Measurements from ENCODE around the gene GCGR. TPM values are rescaled to one million over a fixed set of nuclear protein-coding genes. Genes with fewer than 3 reads are reported as not detected.

GCGR gene
- total RNA-seq, 2 donors from 2014 or later, result 0.17 TPM; not detected in 1

- Mint-ChIP-seq H3K4me1 (ENCODE audit: low read depth) (no peaks in the 10 kb centered on the region), H3K9me3 (no peaks in the 10 kb centered on the region), H3K4me3 (no peak overlapping the region), H3K27ac (no peak overlapping the region), H3K36me3 (ENCODE audit: insufficient read depth in 2 of 2) (peaks cover 1 to 7% of the 10 kb centered on the region in 2 donors), H3K27me3 (ENCODE audit: low read depth) (no peaks in the 10 kb centered on the region)
- ATAC-seq (replicated peaks in 1 of 2) (no peak), DNase-seq (no peak)
These were observed 38.4 kb downstream of the GCGR start for GRCh38 chr17:81842378-81842724.

DNA sequence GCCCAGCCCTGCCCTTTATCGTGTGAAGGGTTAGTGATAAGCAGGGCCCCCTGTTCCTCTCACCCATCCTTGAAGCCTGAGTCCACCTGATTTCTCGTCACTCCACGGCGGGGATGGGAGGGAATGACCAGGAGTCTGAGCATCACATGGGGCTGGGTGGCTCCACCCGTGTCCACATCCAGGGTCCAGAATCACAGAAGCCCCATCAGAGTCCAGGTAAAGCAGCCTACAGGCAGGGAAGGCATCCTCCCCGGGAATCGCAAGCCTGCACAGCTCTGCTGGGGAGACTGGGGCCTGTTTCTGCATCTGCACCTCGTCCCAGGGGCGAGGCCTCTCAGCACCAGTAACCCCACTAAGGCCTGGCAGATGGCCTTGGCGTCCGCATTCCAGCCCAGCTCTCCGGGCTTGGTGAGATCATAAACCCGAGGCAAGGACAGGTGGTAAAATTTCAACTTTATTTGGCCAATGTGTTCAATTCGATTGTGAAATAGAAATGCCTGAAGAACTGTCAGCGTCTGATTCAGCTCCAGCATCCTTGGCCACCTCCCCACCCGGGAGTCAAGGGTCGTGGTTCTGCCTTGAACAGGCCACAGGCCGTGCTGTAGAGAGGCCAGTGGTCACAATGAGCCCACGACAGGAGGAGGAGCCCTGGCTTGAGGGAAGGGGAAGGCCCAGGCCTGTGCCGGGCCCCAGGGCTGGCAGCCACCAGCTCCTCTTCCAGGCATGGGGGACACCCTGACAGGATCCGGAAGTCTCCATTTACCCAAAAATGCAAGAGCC is 39.0 kb downstream of the GCGR start:
- no peaks in the 10 kb centered on the region for H3K27me3 Mint-ChIP-seq (ENCODE audit: low read depth)
- no peaks in the 10 kb centered on the region for H3K4me1 Mint-ChIP-seq (ENCODE audit: low read depth)
- no peak for DNase-seq
- H3K27ac Mint-ChIP-seq, result no peak overlapping the region
- no peak for ATAC-seq (replicated peaks in 1 of 2)
- H3K4me3 Mint-ChIP-seq, result no peak overlapping the region
- H3K9me3 Mint-ChIP-seq, result no peaks in the 10 kb centered on the region
- peaks cover 1 to 7% of the 10 kb centered on the region in 2 donors for H3K36me3 Mint-ChIP-seq (ENCODE audit: insufficient read depth in 2 of 2)

- no peak for DNase-seq
- Mint-ChIP-seq H3K4me3 (no peak overlapping the region), H3K4me1 (ENCODE audit: low read depth) (no peaks in the 10 kb centered on the region), H3K27ac (no peak overlapping the region), H3K27me3 (ENCODE audit: low read depth) (no peaks in the 10 kb centered on the region), H3K9me3 (no peaks in the 10 kb centered on the region), H3K36me3 (ENCODE audit: insufficient read depth in 2 of 2) (peaks cover 1 to 7% of the 10 kb centered on the region in 2 donors)
- no peak for ATAC-seq (replicated peaks in 1 of 2)
These were observed 39.9 kb downstream of the GCGR start for GRCh38 chr17:81843713-81844326.

DNA sequence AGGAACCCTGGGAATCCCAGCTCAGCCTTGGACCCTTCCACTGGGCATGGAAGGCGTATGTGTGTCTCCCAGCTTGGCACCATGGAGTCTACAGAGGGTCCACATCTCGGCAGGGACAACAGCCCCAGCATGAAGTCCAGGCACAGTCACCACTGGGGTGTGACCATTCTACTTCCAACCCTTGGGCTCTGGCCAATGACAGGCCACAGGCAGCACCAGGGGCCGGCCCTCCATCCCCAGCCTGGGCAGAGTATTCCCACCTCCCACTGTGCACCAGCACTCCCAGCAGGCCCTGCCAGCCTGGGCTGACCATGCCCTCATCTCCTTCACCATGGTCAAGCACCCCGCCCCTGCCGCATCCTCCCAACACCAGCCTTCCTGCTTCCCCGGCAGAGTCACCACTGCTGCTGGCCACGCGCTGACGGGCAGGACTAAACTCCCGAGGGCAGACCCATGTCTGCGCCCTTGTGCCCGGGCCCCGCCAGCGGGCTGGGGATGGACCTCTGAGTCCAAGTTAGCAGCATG is 40.4 kb downstream of the GCGR start:
- peaks cover 1 to 7% of the 10 kb centered on the region in 2 donors for H3K36me3 Mint-ChIP-seq (ENCODE audit: insufficient read depth in 2 of 2)
- no peak overlapping the region for H3K27ac Mint-ChIP-seq
- ATAC-seq (replicated peaks in 1 of 2) (no peak), DNase-seq (no peak)
- no peak overlapping the region for H3K4me3 Mint-ChIP-seq
- no peaks in the 10 kb centered on the region for H3K4me1 Mint-ChIP-seq (ENCODE audit: low read depth)
- H3K9me3 Mint-ChIP-seq, result no peaks in the 10 kb centered on the region
- no peaks in the 10 kb centered on the region for H3K27me3 Mint-ChIP-seq (ENCODE audit: low read depth)

GRCh38 chr17:81844887-81845286 is 40.9 kb downstream of the GCGR start:
- no peak overlapping the region for H3K4me3 Mint-ChIP-seq
- H3K36me3 Mint-ChIP-seq (ENCODE audit: insufficient read depth in 2 of 2), result peaks cover 1 to 7% of the 10 kb centered on the region in 2 donors
- no peaks in the 10 kb centered on the region for H3K4me1 Mint-ChIP-seq (ENCODE audit: low read depth)
- H3K27me3 Mint-ChIP-seq (ENCODE audit: low read depth), result no peaks in the 10 kb centered on the region
- H3K27ac Mint-ChIP-seq, result no peak overlapping the region
- DNase-seq, result no peak
- no peak for ATAC-seq (replicated peaks in 1 of 2)
- no peaks in the 10 kb centered on the region for H3K9me3 Mint-ChIP-seq

- H3K27ac Mint-ChIP-seq, result no peak overlapping the region
- no peaks in the 10 kb centered on the region for H3K9me3 Mint-ChIP-seq
- ATAC-seq (replicated peaks in 1 of 2) (no peak), DNase-seq (no peak)
- H3K36me3 Mint-ChIP-seq (ENCODE audit: insufficient read depth in 2 of 2), result peaks cover 1 to 7% of the 10 kb centered on the region in 2 donors
- H3K4me3 Mint-ChIP-seq, result no peak overlapping the region
- no peaks in the 10 kb centered on the region for H3K4me1 Mint-ChIP-seq (ENCODE audit: low read depth)
- H3K27me3 Mint-ChIP-seq (ENCODE audit: low read depth), result no peaks in the 10 kb centered on the region
These were observed 41.4 kb downstream of the GCGR start for GRCh38 chr17:81845361-81845760.

DNA sequence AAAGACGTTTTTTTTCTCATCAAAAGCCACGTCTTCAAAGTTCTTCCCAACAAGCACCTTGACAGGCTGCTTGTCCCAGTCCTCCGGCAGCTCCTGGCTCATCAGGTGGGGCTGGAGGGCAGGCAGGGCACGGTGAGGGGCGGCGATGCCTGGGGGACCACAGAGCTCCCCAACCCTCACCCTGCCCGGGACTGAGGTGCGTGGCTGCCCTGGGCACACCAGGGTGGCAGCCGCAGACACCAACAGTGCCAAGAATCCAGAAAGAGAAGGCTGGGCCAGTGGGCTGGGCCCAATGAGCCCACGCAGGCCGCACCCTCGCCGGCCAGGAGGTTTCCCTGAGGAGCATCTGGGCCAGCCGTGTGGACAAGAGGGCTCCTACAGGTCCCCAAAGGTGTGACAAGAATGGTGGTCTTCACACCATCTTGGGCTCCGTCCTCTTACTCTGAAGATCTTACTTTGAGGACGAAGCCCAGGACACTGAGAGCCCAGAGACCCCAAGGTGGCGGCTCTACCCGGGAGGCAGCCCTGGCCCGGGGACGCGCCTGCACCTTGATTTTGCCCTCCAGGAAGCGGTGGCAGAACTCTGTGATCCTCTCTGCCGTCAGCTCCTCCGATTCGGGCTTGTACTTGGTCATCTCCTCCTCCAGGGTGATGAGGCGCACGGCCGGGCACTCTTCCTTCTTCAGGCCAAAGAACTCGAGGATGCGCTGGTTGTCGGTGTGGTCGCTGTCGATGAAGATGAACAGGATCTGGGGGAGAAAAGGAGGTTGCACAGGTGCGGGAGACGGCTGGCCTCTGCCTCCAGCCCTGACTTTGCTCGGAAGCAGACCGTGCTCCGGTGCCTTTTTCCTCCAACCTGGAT is 42.2 kb downstream of the GCGR start:
- H3K4me1 Mint-ChIP-seq (ENCODE audit: low read depth), result no peaks in the 10 kb centered on the region
- H3K4me3 Mint-ChIP-seq, result no peak overlapping the region
- no peaks in the 10 kb centered on the region for H3K27me3 Mint-ChIP-seq (ENCODE audit: low read depth)
- no peak for ATAC-seq (replicated peaks in 1 of 2)
- peaks cover 1 to 7% of the 10 kb centered on the region in 2 donors for H3K36me3 Mint-ChIP-seq (ENCODE audit: insufficient read depth in 2 of 2)
- no peak overlapping the region for H3K27ac Mint-ChIP-seq
- DNase-seq, result no peak
- no peaks in the 10 kb centered on the region for H3K9me3 Mint-ChIP-seq

DNA sequence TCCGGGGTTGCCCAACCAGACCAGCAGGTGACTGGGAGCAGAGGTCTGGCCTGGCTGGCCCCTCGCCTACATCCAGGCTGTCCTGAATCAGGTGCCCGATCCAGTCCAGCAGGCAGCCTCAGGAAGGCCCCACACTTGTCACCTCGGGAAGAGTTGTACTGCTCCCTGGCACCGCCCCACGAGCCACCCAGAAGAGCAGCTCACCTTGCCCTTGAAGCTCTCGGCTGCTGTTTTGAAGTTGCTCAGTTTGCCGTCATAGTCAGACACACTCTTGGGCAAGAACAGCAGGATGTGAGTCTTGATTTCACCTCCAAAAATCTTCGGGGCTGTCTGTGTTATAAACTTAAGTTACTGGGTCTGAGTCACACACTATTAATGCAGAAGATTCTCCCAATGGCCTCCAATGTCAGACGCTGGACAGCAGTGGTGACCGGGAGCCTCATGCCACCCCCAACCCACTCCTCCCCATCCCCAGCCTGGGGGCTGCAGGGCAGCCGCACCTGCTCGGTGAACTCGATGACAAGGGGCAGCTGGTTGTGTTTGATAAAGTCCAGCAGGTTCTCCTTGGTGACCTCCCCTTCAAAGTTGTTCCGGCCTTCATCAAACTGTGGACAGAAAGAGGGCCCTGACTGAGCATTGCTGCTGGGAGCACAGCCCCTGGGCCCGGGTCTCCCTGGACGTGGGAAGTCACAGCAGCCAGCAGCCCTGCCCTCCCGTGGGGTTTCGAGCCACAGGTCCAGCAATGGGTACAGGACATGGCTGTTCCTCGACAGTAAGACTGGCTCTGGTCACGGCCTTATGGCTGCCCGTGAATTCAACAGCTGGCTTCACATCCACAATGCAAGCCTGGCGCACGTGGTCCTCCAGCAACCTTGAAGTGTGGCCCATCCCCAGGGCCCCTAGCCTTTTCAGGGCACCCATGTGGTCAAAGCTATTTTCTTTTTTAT is 43.1 kb downstream of the GCGR start:
- Mint-ChIP-seq H3K27me3 (ENCODE audit: low read depth) (no peaks in the 10 kb centered on the region), H3K27ac (no peak overlapping the region), H3K4me3 (no peak overlapping the region), H3K9me3 (no peaks in the 10 kb centered on the region), H3K36me3 (ENCODE audit: insufficient read depth in 2 of 2) (peaks cover 3 to 8% of the 10 kb centered on the region in 2 donors), H3K4me1 (ENCODE audit: low read depth) (no peaks in the 10 kb centered on the region)
- DNase-seq (no peak), ATAC-seq (replicated peaks in 1 of 2) (no peak)

GRCh38 chr17:81849457-81849856 is 45.5 kb downstream of the GCGR start:
- Mint-ChIP-seq H3K9me3 (no peaks in the 10 kb centered on the region), H3K4me3 (no peak overlapping the region), H3K4me1 (ENCODE audit: low read depth) (no peaks in the 10 kb centered on the region), H3K27me3 (ENCODE audit: low read depth) (no peaks in the 10 kb centered on the region), H3K36me3 (ENCODE audit: insufficient read depth in 2 of 2) (peaks cover 3 to 11% of the 10 kb centered on the region in 2 donors), H3K27ac (no peak overlapping the region)
- ATAC-seq (replicated peaks in 1 of 2) (no peak), DNase-seq (no peak)

DNA sequence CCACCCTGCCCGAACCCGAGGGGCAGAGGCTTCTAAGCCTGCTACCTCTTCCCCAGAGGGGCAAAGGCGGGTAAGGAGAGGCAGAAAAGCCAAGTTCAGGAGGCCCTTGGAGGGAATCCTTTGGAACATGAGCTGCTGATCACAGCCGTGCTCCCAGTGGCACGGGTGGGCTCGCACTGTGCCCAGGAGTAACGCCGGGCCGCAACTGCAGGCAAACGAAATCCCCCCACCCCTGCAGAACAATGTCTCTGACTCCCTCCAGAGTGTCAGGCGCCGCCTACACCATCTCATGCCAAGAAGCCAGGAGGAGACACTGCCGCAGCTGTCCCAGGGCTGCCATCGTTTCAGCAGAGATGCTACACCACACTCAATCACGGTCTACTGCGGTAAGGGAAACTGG is 47.5 kb downstream of the GCGR start:
- DNase-seq (no peak), ATAC-seq (replicated peaks in 1 of 2) (no peak)
- Mint-ChIP-seq H3K4me3 (no peak overlapping the region), H3K27me3 (ENCODE audit: low read depth) (no peaks in the 10 kb centered on the region), H3K9me3 (no peaks in the 10 kb centered on the region), H3K36me3 (ENCODE audit: insufficient read depth in 2 of 2) (peaks cover 3 to 19% of the 10 kb centered on the region in 2 donors), H3K4me1 (ENCODE audit: low read depth) (no peaks in the 10 kb centered on the region), H3K27ac (no peak overlapping the region)

- Mint-ChIP-seq H3K36me3 (ENCODE audit: insufficient read depth in 2 of 2) (peaks cover 3 to 18% of the 10 kb centered on the region in 2 donors), H3K4me3 (no peak overlapping the region), H3K27ac (no peak overlapping the region)
These were observed 48.3 kb downstream of the GCGR start for GRCh38 chr17:81852237-81852636.

GRCh38 chr17:81854974-81855774 is 51.2 kb downstream of the GCGR start:
- H3K27ac Mint-ChIP-seq, result no peak overlapping the region
- DNase-seq (no peak), ATAC-seq (replicated peaks in 1 of 2) (peak in 1 of 2 donors; percentile 29)
- no peak overlapping the region for H3K4me3 Mint-ChIP-seq
- H3K9me3 Mint-ChIP-seq, result no peaks in the 10 kb centered on the region
- H3K27me3 Mint-ChIP-seq (ENCODE audit: low read depth), result no peaks in the 10 kb centered on the region
- H3K4me1 Mint-ChIP-seq (ENCODE audit: low read depth), result peaks cover 27% of the 10 kb centered on the region
- peaks cover 8 to 28% of the 10 kb centered on the region in 2 donors for H3K36me3 Mint-ChIP-seq (ENCODE audit: insufficient read depth in 2 of 2)

More at GRCh38 chr17:81852237-81852636, 48.3 kb downstream of the GCGR start:
- Mint-ChIP-seq H3K4me1 (ENCODE audit: low read depth) (peaks cover 2% of the 10 kb centered on the region), H3K9me3 (no peaks in the 10 kb centered on the region), H3K27me3 (ENCODE audit: low read depth) (no peaks in the 10 kb centered on the region)
- ATAC-seq (replicated peaks in 1 of 2), result no peak
- DNase-seq, result no peak

All from activated T-cell treated with anti-CD3 and anti-CD28 coated beads, Interleukin-2, amount 50 U/mL, for 72 hours (primary cell).